Left lung (tissue), 10 donors: ENCODE results near the gene PDE4D. TPM values are rescaled to one million over a fixed set of nuclear protein-coding genes. Genes with fewer than 3 reads are reported as not detected.
A peak's percentile ranks its signal among the peaks of the same experiment; 100 is the strongest.
"Not testable (repeated sequence)": the region's sequence is repeated elsewhere in the genome, so short reads cannot be mapped to it uniquely, and the experiment has no call there.

Experiments used
- ATAC-seq: fragments of 200-7000 bp; cut with Tn5 transposase; one replicate; pipeline ENCODE4 v1.9.1; 2020; ENCODE audit warnings: moderate library complexity
- DNase-seq, 4 donors: peaks; one replicate each; pipeline ENCODE4 v3.0.0-alpha.2; 2013 to 2020
- H3K27ac ChIP-seq, 2 donors: fragments of 200-600 bp; sonication (generic) in 1 of 2; one replicate each; pipeline versions ENCODE4 v1.5.0 to v1.8.0; 2020 to 2021
- H3K27me3 ChIP-seq, 2 donors: fragments of 200-600 bp; sonication (generic) in 1 of 2; one replicate each; pipeline versions ENCODE4 v1.5.0 to v1.8.0; 2020 to 2021
- H3K36me3 ChIP-seq, 2 donors: fragments of 200-600 bp; sonication (generic) in 1 of 2; one replicate each; pipeline versions ENCODE4 v1.5.0 to v1.8.0; 2020 to 2021
- H3K4me1 ChIP-seq, 2 donors: fragments of 200-600 bp; one replicate each; pipeline ENCODE4 v1.8.0; 2021
- H3K4me3 ChIP-seq, 2 donors: fragments of 200-600 bp; sonication (generic) in 1 of 2; one replicate each; pipeline versions ENCODE4 v1.5.0 to v1.8.0; 2020 to 2021; ENCODE audit warnings: mild to moderate bottlenecking in 1 of 2
- H3K9me3 ChIP-seq, 2 donors: fragments of 200-600 bp; sonication (generic) in 1 of 2; one replicate each; pipeline versions ENCODE4 v1.5.0 to v1.8.0; 2020 to 2021
- CTCF ChIP-seq, 2 donors: fragments of 200-600 bp; sonication (generic) in 1 of 2; IDR thresholded peaks; one replicate each; pipeline versions ENCODE4 v1.5.0 to v1.8.0; 2021; ENCODE audit warnings: antibody characterized with exemption in 2 of 2
- intact Hi-C, 2 donors: fragments of 100-400 bp; cut with DNase I; formaldehyde crosslinking; loops; one replicate each; pipeline versions ENCODE4 v1.11.2 to v1.14.2; 2022
- polyA plus RNA-seq, 6 donors: library from polyadenylated mRNA; unstranded; fragments of 120-200 nt; gene quantifications; one replicate each; pipeline ENCODE4 v1.2.1, GENCODE V29; 2013; ENCODE audit not compliant: insufficient read length in 6 of 6
- total RNA-seq, 2 donors: library from RNA; stranded (reverse); fragmentation: NEBNext Ultra II Directional; extraction: Animal tissue kit (Norgen Biotek cat#: 25700); gene quantifications; one replicate each; pipeline ENCODE4 v1.2.1, GENCODE V29; 2021
- donor health status: DM: no; HTN: yes; CAD: no.
- donor health status: DM: no; HTN: no; CAD: no.

The PDE4D gene
- total and polyA plus RNA-seq, 8 donors = 21.4 to 57.1 (median 25.4) TPM

DNA sequence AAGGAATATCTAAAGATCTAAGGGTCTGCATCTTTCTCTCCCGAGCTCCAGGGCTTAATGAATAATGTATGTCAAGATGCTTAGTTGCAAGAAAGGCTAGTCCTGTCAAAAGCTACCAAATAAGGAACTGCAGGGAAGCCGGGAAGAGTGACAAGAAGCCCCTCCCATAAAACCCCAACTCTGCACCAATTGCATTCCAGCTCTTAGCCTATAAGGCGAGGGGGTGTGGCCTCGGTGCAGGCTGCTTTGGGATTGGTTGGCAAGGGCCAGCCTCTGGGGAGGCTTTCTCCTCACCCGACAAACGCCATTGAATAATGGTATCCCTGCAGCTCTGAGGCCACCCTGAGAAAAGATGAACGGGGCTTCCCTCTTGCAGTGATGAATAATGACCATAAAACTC, 893.7 kb downstream of the PDE4D start:
- intact Hi-C loops = loop anchor here in 1 of 2 donors (10.0 kb wide), 1 partner anchor 115 kb away; no protein-coding TSS in a partner anchor
- no peak for ATAC-seq
- no peaks in the 10 kb centered on the region for H3K27me3 ChIP-seq

GRCh38 chr5:58998544-58998943, 895.0 kb downstream of the PDE4D start:
- Histone ChIP-seq H3K27me3 (no peaks in the 10 kb centered on the region), H3K4me3 (no peak overlapping the region), H3K27ac (peak overlapping the region in 1 of 2 donors; percentile 13), H3K36me3 (no peaks in the 10 kb centered on the region), H3K4me1 (peaks cover 6 to 22% of the 10 kb centered on the region in 2 donors), H3K9me3 (no peaks in the 10 kb centered on the region)
- intact Hi-C loops = no loop called here
- no peak for TF ChIP-seq CTCF (IDR thresholded peaks at IDR 0.05)
- no peak for ATAC-seq
- no peak for DNase-seq

More for the DNA sequence above, 893.7 kb downstream of the PDE4D start:
- H3K36me3 ChIP-seq = no peaks in the 10 kb centered on the region
- H3K9me3 ChIP-seq = no peaks in the 10 kb centered on the region
- no peak for DNase-seq
- no peak for TF ChIP-seq CTCF (IDR thresholded peaks at IDR 0.05)
- peaks cover 6 to 23% of the 10 kb centered on the region in 2 donors for H3K4me1 ChIP-seq
- no peak overlapping the region for H3K4me3 ChIP-seq
- H3K27ac ChIP-seq = no peak overlapping the region

- H3K36me3 ChIP-seq, intact Hi-C loops, DNase-seq, ATAC-seq, H3K27ac ChIP-seq, H3K27me3 ChIP-seq, H3K4me3 ChIP-seq, H3K4me1 ChIP-seq, H3K9me3 ChIP-seq: not testable (repeated sequence)
Observed at GRCh38 chr5:58995779-58996178, 897.7 kb downstream of the PDE4D start.

DNA sequence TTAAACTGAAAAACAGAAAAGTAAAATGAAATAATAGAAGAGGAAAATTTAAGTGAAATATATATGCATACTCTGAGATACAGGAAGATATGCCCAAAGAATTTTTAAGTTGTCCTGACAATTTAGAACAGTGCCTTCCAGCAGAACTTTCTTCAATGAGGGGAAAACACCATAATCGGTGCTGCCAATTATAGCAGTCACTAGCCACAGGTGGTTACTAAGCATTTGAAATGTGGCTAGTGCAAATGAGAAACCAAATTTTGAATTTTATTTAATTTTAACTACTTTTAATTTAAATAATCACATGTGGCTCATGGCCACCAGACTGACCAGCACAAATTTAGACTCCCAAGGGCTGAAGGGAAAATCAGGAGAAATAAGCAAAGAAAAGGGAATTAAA, 900.1 kb downstream of the PDE4D start:
- DNase-seq (no peak), ATAC-seq (no peak)
- no peak overlapping the region for H3K27ac ChIP-seq
- intact Hi-C loops = no loop called here
- no peak overlapping the region for H3K4me3 ChIP-seq
- peaks cover 0 to 23% of the 10 kb centered on the region in 2 donors for H3K36me3 ChIP-seq
- H3K27me3 ChIP-seq = no peaks in the 10 kb centered on the region
- peaks cover 0 to 6% of the 10 kb centered on the region in 2 donors for H3K4me1 ChIP-seq
- no peaks in the 10 kb centered on the region for H3K9me3 ChIP-seq
- no peak for TF ChIP-seq CTCF (IDR thresholded peaks at IDR 0.05)

DNA sequence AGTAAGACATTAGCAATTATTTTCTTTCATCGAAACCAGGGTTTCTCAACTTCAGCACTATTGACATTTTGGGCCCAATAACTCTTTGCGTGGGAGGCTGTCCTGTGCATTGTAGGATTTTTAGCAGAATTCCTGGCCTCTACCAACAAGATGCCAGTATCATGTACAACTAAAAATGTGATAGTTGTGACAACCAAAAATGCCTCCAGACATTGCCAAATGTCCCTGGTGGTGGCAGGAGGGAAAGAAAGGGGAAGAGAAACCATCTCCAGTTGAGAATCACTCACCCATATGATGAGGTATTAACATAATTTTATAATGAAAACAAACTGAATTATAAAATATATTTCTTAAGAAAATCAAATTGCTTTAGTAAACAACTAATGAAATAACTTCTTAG, 904.6 kb downstream of the PDE4D start:
- intact Hi-C loops = no loop called here
- DNase-seq = no peak
- Histone ChIP-seq H3K36me3 (peaks cover 0 to 61% of the 10 kb centered on the region in 2 donors), H3K9me3 (no peaks in the 10 kb centered on the region), H3K27me3 (no peaks in the 10 kb centered on the region), H3K4me3 (no peak overlapping the region), H3K4me1 (no peaks in the 10 kb centered on the region), H3K27ac (no peak overlapping the region)
- no peak for TF ChIP-seq CTCF (IDR thresholded peaks at IDR 0.05)
- ATAC-seq = no peak

- Histone ChIP-seq H3K36me3 (peaks cover 0 to 77% of the 10 kb centered on the region in 2 donors), H3K4me3 (no peak overlapping the region), H3K27me3 (no peaks in the 10 kb centered on the region), H3K9me3 (no peaks in the 10 kb centered on the region), H3K27ac (no peak overlapping the region), H3K4me1 (no peaks in the 10 kb centered on the region)
- no peak for ATAC-seq
- no peak for TF ChIP-seq CTCF (IDR thresholded peaks at IDR 0.05)
- DNase-seq = no peak
- intact Hi-C loops = no loop called here
Observed at GRCh38 chr5:58987193-58987592, 906.3 kb downstream of the PDE4D start.
